ENCODE results near the gene C20orf202. TPM values are rescaled to one million over a fixed set of nuclear protein-coding genes. Genes with fewer than 3 reads are reported as not detected.

Gene C20orf202
- total RNA-seq, 1 donor = not detected

DNA sequence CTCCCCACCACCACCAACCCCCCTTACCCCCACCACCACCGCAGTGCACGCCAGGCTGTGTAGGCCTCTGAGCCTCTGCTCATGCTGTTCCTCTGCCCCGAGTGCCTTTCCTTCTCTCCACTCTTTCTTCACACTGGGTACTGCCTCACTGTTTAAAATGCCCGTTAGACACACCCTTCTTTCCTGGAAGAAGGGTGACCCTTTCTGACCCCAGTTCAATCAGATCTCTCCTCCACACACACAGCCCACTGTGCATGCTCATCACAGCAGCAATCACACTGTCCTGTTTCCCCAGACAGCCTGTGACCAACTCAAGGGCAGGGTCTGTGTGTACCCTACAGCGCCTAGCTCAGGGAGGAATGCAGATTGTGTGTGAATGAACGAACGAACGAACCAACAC lies 28.5 kb upstream of the C20orf202 start:
- Histone ChIP-seq H3K27me3 (ENCODE audit: insufficient read depth, low read length) (no peaks in the 10 kb centered on the region), H3K9me3 (ENCODE audit: low read depth, low read length) (no peaks in the 10 kb centered on the region), H3K4me1 (ENCODE audit: insufficient read depth, low read length) (no peaks in the 10 kb centered on the region), H3K4me3 (ENCODE audit: low read length) (no peak overlapping the region)

- Histone ChIP-seq H3K4me1 (ENCODE audit: insufficient read depth, low read length) (no peaks in the 10 kb centered on the region), H3K4me3 (ENCODE audit: low read length) (no peak overlapping the region), H3K9me3 (ENCODE audit: low read depth, low read length) (no peaks in the 10 kb centered on the region), H3K27me3 (ENCODE audit: insufficient read depth, low read length) (no peaks in the 10 kb centered on the region)
Observed at GRCh38 chr20:1177680-1178079, 25.6 kb upstream of the C20orf202 start.

DNA sequence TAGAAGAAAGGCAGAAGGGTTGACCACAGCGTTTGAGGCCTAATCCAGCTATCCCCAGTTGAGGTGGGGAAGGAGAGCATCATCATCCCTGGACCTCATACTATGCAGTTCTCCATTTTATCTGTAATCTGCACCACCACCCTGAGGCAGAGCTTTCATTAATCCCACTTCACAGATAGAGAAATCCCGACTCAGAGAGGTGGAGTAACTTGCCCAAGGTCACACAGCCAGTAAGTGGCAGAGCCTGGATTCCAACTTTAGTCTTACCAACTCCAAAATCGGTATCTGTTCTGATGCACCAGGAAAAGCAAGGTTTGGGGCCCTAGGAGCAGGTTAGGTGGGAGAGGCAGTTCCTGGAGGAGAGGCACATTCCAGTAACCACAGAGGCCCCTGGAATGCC lies 25.2 kb upstream of the C20orf202 start:
- no peaks in the 10 kb centered on the region for H3K4me1 ChIP-seq (ENCODE audit: insufficient read depth, low read length)
- no peaks in the 10 kb centered on the region for H3K9me3 ChIP-seq (ENCODE audit: low read depth, low read length)
- no peak overlapping the region for H3K4me3 ChIP-seq (ENCODE audit: low read length)
- H3K27me3 ChIP-seq (ENCODE audit: insufficient read depth, low read length) = peaks cover 2% of the 10 kb centered on the region

- Histone ChIP-seq H3K9me3 (ENCODE audit: low read depth, low read length) (no peaks in the 10 kb centered on the region), H3K4me1 (ENCODE audit: insufficient read depth, low read length) (no peaks in the 10 kb centered on the region), H3K4me3 (ENCODE audit: low read length) (no peak overlapping the region), H3K27me3 (ENCODE audit: insufficient read depth, low read length) (peaks cover 8% of the 10 kb centered on the region)
Observed at GRCh38 chr20:1178623-1179022, 24.6 kb upstream of the C20orf202 start.

DNA sequence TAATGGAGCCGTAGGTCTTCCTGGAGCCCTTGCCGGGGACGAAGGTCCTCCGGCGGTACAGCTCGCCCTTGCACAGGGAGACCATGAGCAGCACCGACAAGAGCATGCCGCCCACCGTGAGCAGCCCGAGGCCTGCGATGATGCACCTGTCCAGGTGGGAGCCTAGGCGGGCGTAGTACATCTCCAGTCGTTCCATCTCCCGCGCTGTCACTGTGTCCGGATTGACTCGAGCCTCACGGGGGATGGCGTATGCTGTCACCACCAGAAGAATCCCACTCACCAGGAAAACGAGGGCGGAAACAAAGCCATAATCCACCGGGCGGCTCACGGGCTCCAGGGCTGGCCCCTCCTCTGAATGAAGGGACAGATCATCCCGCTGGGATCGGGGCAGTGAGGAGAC lies 22.3 kb upstream of the C20orf202 start:
- Histone ChIP-seq H3K4me3 (ENCODE audit: low read length) (no peak overlapping the region), H3K27me3 (ENCODE audit: insufficient read depth, low read length) (peaks cover 20% of the 10 kb centered on the region), H3K9me3 (ENCODE audit: low read depth, low read length) (no peaks in the 10 kb centered on the region), H3K4me1 (ENCODE audit: insufficient read depth, low read length) (no peaks in the 10 kb centered on the region)

- H3K9me3 ChIP-seq (ENCODE audit: low read depth, low read length) = no peaks in the 10 kb centered on the region
- no peaks in the 10 kb centered on the region for H3K4me1 ChIP-seq (ENCODE audit: insufficient read depth, low read length)
- H3K4me3 ChIP-seq (ENCODE audit: low read length) = no peak overlapping the region
- peaks cover 25% of the 10 kb centered on the region for H3K27me3 ChIP-seq (ENCODE audit: insufficient read depth, low read length)
Observed at GRCh38 chr20:1182106-1182505, 21.1 kb upstream of the C20orf202 start.

GRCh38 chr20:1183153-1183552 lies 20.1 kb upstream of the C20orf202 start:
- peaks cover 26% of the 10 kb centered on the region for H3K27me3 ChIP-seq (ENCODE audit: insufficient read depth, low read length)
- no peaks in the 10 kb centered on the region for H3K9me3 ChIP-seq (ENCODE audit: low read depth, low read length)
- no peak overlapping the region for H3K4me3 ChIP-seq (ENCODE audit: low read length)
- H3K4me1 ChIP-seq (ENCODE audit: insufficient read depth, low read length) = no peaks in the 10 kb centered on the region

DNA sequence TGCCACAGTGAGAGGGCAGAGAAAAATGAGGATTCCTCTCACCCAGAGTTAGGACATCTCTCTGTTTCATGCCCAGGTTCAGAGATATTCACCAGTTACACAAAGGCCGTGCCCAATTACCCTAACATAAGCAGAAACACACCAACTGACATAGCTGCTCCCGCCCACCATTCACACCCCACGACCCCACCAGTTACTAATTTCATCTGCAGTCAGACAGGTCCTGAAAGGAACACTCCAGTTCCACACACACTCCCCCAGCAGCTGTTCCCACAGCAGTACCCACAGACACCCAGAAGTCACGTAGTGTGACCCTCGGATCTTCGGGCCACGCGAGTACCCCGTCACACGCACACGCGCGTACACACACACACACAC lies 19.0 kb upstream of the C20orf202 start:
- H3K9me3 ChIP-seq (ENCODE audit: low read depth, low read length) = no peaks in the 10 kb centered on the region
- peaks cover 29% of the 10 kb centered on the region for H3K27me3 ChIP-seq (ENCODE audit: insufficient read depth, low read length)
- H3K4me3 ChIP-seq (ENCODE audit: low read length) = no peak overlapping the region
- H3K4me1 ChIP-seq (ENCODE audit: insufficient read depth, low read length) = no peaks in the 10 kb centered on the region

GRCh38 chr20:1184638-1185315 lies 18.5 kb upstream of the C20orf202 start, which contains the start of gene TMEM74B:
TSS of gene TMEM74B (minus strand) at chr20:1184981. CDS start at chr20:1183801, 1,180 bp downstream.
- H3K27me3 ChIP-seq (ENCODE audit: insufficient read depth, low read length) = peaks cover 29% of the 10 kb centered on the region
- no peak within 1 kb of the TSS for H3K4me3 ChIP-seq (ENCODE audit: low read length)
- H3K4me1 ChIP-seq (ENCODE audit: insufficient read depth, low read length) = no peaks in the 10 kb centered on the region
- no peaks in the 10 kb centered on the region for H3K9me3 ChIP-seq (ENCODE audit: low read depth, low read length)

DNA sequence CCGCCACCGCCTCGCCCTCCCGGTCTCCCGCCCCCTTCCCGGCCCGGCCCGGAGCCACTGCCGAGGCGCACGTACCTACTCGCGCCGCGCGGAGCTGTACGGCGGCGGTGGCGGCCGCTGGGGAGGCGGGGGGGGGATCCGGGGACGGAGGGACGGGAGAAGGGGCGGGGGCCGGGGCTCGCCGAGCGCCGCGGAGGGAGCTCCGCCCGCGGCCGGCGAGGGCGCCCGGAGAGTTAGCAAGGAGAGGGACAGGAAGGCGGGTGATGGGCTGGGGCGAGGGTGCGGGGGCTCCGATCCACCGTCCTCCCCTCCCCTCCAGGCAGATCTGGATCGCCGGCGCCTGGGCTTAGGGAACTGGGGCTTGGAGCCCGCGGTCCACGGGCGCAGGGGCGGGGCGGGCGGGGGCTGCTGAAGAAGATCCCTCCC lies 17.9 kb upstream of the C20orf202 start:
- no peaks in the 10 kb centered on the region for H3K9me3 ChIP-seq (ENCODE audit: low read depth, low read length)
- no peaks in the 10 kb centered on the region for H3K4me1 ChIP-seq (ENCODE audit: insufficient read depth, low read length)
- peaks cover 29% of the 10 kb centered on the region for H3K27me3 ChIP-seq (ENCODE audit: insufficient read depth, low read length)
- H3K4me3 ChIP-seq (ENCODE audit: low read length) = no peak overlapping the region

DNA sequence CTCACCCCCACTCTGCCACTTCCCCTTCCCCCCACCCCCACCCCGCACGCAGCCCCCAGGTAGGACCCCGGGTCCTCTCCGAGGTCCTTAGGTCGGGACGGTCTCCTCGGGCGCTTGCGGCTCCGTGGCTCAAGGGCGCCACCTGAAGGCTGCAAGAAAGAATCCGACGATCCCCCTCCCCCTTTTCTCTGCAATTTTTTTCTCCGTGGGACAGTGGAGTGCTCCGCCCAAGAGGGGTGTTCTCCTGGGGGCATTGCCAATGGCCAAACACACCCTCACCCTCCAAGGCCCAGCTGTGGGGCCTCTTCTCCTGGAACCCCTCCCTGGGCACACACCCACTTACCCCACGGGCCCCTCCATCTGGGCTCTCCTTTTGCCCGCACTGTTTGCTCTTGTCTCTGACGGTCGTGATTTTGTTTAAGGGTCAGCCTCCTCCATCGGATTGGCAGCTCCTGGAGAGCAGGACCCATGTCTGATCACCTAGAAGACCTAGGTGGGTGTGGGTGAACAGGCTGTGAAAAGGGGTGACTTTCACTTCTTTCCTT lies 17.4 kb upstream of the C20orf202 start:
- H3K4me3 ChIP-seq (ENCODE audit: low read length) = no peak overlapping the region
- no peaks in the 10 kb centered on the region for H3K4me1 ChIP-seq (ENCODE audit: insufficient read depth, low read length)

DNA sequence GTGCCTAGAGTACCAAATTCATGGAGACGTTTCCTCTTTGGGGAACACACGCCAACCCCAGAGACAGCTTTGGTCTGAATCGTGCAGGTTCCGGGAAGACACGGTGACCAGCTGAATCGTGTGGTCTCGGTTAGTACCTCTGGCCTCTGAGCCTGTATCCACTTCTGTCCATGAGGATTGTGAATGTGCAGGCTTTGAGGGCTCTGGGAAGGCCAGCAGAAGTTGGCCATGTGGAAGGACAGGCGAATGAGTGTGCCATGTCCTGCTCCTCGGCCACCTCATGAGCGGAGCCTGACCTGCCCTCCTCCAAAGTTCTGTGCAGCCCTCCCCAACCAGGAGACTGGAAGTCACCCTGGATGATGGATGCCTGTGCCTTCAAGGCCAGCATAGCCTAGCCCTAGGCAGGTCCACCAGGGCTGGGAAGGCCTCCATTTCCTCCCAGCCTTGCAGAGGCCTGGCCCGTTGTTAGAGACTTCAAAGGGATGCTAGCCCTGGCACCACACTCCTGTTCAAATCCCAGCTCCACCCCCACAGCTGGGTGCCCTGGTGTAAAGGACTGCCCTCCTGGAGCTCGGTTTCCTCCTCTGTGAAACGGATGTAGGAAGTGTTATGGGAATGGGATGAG lies 16.8 kb upstream of the C20orf202 start:
- Histone ChIP-seq H3K27me3 (ENCODE audit: insufficient read depth, low read length) (peaks cover 29% of the 10 kb centered on the region), H3K4me3 (ENCODE audit: low read length) (no peak overlapping the region), H3K9me3 (ENCODE audit: low read depth, low read length) (no peaks in the 10 kb centered on the region), H3K4me1 (ENCODE audit: insufficient read depth, low read length) (no peaks in the 10 kb centered on the region)

More for the DNA sequence above, 17.4 kb upstream of the C20orf202 start:
- Histone ChIP-seq H3K27me3 (ENCODE audit: insufficient read depth, low read length) (peaks cover 29% of the 10 kb centered on the region), H3K9me3 (ENCODE audit: low read depth, low read length) (no peaks in the 10 kb centered on the region)

GRCh38 chr20:1187605-1188171 lies 15.6 kb upstream of the C20orf202 start:
- H3K27me3 ChIP-seq (ENCODE audit: insufficient read depth, low read length) = peaks cover 29% of the 10 kb centered on the region
- no peaks in the 10 kb centered on the region for H3K9me3 ChIP-seq (ENCODE audit: low read depth, low read length)
- no peaks in the 10 kb centered on the region for H3K4me1 ChIP-seq (ENCODE audit: insufficient read depth, low read length)
- no peak overlapping the region for H3K4me3 ChIP-seq (ENCODE audit: low read length)

DNA sequence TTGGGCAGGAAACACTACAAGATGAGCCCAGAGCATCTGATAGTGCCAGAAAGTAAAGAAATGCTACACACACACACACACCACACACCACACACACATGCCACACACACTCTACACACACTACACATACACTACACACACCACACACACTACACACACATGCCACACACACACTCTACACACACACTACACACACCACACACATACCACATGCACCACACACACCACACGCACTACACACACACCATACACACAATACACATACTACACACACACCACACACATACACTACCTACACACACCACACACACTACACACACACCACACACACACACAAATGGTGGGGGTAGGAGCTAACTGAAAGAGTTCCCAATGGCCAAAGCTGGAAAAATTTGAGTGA lies 14.9 kb upstream of the C20orf202 start:
- Histone ChIP-seq H3K4me3 (ENCODE audit: low read length) (no peak overlapping the region), H3K4me1 (ENCODE audit: insufficient read depth, low read length) (no peaks in the 10 kb centered on the region), H3K27me3 (ENCODE audit: insufficient read depth, low read length) (peaks cover 25% of the 10 kb centered on the region), H3K9me3 (ENCODE audit: low read depth, low read length) (no peaks in the 10 kb centered on the region)

DNA sequence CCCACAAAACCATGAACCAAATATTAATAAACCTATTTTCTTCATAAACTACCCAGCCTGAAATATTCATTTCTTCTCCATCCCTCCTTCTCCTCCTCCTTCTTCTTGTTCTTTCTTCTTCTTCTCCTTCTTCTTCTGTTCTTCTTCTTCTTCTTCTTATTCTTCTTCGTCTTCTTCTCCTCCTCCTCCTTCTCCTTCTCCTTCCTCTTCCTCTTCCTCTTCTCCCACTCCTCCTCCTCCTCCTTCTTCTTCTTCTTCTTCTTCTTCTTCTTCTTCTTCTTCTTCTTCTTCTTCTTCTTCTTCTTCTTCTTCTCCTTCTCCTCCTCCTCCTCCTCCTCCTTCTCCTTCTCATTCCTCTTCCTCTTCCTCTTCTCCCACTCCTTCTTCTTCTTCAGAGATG lies 13.4 kb upstream of the C20orf202 start:
- no peaks in the 10 kb centered on the region for H3K9me3 ChIP-seq (ENCODE audit: low read depth, low read length)
- H3K4me1 ChIP-seq (ENCODE audit: insufficient read depth, low read length) = no peaks in the 10 kb centered on the region
- H3K4me3 ChIP-seq (ENCODE audit: low read length) = no peak overlapping the region
- peaks cover 11% of the 10 kb centered on the region for H3K27me3 ChIP-seq (ENCODE audit: insufficient read depth, low read length)

Data from mononuclear cell (primary cell).